Fibroblast of villous mesenchyme (primary cell): ENCODE data around the gene WFDC5. TPM values are rescaled to one million over a fixed set of nuclear protein-coding genes. Genes with fewer than 3 reads are reported as not detected.
"Not testable (repeated sequence)": the region's sequence is repeated elsewhere in the genome, so short reads cannot be mapped to it uniquely, and the experiment has no call there.

Experiments used
- DNase-seq: peaks from one replicate; pipeline ENCODE4 v3.0.0-alpha.2; 2010; ENCODE audit warnings: low read depth
- H3K4me3 ChIP-seq: 2 replicates; pipeline ENCODE4 v1.5.1; 2011; ENCODE audit warnings: low read depth, mild to moderate bottlenecking, low read length
- total RNA-seq: library from RNA; depleted of rRNA; stranded (reverse); fragments of >200 nt; gene quantifications from 2 replicates; pipeline ENCODE4 v1.2.3, GENCODE V29; 2012
- TF ChIP-seq, protein P1 (sequence below): IDR thresholded peaks from 2 replicates; pipeline ENCODE4 v1.5.1; 2012; ENCODE audit warnings: low read depth, mild to moderate bottlenecking, low read length; ENCODE audit not compliant: insufficient read depth

WFDC5 gene
- total RNA-seq, 1 donor = not detected

DNA sequence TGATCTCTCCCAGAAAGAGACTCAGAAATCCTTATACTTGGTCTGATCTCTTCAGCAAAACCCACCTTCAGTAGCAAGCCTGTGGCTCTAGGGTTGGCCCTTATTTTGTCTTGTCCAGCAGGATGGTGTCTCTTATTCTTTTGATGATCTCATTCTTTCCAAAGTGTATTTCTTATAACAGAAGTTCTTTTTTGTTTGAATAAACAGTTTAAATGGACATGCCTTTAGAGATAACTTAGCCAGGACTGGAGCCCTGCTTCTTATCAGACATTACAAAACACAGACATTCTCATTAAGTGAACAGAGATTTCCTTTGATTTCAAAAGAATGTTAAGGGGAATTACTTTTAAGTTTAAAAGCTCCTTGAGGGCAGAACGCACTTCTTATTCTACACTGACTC lies 45.7 kb downstream of the WFDC5 start:
- no peak overlapping the region for H3K4me3 ChIP-seq
- TF ChIP-seq, protein P1, sequence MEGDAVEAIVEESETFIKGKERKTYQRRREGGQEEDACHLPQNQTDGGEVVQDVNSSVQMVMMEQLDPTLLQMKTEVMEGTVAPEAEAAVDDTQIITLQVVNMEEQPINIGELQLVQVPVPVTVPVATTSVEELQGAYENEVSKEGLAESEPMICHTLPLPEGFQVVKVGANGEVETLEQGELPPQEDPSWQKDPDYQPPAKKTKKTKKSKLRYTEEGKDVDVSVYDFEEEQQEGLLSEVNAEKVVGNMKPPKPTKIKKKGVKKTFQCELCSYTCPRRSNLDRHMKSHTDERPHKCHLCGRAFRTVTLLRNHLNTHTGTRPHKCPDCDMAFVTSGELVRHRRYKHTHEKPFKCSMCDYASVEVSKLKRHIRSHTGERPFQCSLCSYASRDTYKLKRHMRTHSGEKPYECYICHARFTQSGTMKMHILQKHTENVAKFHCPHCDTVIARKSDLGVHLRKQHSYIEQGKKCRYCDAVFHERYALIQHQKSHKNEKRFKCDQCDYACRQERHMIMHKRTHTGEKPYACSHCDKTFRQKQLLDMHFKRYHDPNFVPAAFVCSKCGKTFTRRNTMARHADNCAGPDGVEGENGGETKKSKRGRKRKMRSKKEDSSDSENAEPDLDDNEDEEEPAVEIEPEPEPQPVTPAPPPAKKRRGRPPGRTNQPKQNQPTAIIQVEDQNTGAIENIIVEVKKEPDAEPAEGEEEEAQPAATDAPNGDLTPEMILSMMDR = no peak
- peak; percentile 77 for DNase-seq

DNA sequence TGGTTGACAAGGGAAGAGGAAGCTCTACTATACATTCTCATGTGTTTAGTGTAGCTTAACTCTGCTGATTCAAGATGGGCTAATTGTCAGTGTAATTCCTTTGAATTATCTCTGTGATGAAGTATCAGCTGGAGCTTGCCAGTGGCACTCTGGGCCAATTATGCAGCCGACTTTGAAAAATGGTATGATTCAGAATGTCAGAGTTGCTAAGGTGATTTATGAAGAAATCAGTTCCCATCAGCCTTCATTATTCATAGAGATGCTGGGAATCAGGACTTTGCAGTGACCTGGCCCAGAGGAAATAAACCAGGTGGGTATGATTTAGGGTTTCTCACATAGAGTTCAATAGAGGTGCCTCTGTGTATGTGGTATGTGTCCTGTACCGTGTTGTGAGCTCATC lies 47.4 kb downstream of the WFDC5 start:
- no peak overlapping the region for H3K4me3 ChIP-seq
- no peak for DNase-seq
- TF ChIP-seq, protein P1 = no peak

DNA sequence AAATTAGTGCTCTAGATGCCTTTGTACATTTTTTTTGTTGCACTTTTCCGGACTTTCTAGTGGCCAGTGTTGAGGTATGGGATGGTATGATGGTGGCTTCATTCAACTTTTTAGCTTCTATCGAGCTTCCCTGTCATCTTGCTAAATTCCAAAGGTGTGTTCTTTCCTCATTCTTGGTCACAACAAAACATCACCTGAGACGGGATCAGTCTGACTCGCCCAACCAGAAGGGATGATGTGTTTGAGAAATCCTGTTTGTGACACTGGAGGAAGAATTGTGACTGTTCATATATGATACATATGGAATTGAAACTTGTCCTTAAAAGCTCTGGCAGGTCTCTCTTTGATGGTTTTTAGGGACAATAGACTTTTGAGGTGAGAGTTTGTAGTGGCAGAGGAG lies 47.9 kb downstream of the WFDC5 start:
- no peak for DNase-seq
- no peak overlapping the region for H3K4me3 ChIP-seq
- TF ChIP-seq, protein P1 = no peak

DNA sequence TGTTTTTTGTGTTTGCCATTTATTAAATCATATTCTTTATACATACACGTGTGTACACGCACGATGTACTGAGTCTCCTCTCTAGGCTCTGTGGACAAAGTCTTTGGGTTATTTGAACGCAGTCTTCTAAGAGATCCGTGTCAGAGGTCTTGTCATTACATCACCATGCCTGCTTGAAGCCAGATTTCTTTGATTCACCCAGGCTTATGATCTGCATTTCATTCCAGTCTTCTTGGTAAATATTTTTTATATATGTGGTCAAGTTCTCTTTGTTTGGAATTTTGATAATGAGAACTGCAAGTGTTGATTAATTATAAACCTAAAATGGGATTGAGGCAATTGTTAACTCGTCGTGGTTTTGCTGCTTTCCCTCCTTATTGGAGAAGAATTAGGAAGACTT lies 48.6 kb downstream of the WFDC5 start:
- no peak overlapping the region for H3K4me3 ChIP-seq
- TF ChIP-seq, protein P1 = no peak
- DNase-seq = peak; percentile 32

DNA sequence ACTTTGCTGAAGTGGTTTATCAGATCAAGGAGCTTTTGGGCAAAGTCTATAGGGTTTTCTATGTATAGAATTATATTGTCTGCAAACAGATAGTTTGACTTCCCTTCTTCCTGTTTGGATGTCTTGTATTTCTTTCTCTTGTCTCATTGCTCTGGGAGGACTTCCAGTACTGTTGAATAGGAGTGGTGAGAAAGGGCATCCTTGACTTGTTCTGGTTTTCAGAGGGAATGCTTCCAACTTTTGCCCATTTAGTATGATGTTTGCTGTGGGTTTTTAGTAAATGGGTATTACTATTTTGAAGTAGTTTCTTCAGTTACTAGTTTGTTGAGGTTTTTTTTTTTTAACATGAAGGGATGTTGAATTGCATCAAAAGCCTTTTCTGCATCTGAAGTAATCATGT lies 50.2 kb downstream of the WFDC5 start:
- H3K4me3 ChIP-seq = no peak overlapping the region
- TF ChIP-seq, protein P1 = no peak
- DNase-seq = no peak

DNA sequence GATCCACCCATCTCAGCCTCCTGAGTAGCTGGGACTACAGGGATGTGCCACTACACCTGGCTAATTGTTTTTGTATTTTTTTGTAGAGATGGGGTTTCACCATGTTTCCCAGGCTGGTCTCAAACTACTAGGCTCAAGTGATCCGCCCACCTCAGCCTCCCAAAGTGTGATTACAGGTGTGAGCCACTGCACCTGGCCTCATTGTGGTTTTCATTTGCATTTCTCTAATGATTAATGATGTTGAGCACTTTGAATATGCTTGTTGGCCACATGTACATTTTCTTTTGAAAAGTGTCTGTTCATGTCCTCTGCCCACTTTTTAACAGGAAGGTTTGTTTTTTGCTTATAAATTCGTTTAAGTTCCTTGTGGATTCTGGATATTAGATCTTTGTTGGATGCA lies 51.9 kb downstream of the WFDC5 start:
- DNase-seq = not testable (repeated sequence)

DNA sequence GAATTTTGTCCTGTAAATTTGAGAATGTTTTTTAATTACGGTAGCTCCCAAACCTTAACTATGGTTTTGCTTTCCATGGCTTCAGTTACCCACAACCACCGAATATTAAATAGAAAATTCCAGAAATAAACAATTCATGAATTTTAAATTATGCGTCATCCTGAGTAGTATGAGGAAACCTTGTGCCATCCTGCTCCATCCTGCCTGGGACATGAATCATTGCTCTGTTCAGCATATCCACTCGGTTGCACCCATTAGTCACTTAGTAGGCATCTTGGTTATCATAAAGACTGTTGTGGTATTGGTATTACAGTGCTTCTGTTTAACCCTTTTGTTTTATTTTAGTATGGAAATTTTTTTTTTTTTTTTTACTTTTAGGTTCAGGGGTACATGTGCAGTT lies 53.7 kb downstream of the WFDC5 start:
- no peak overlapping the region for H3K4me3 ChIP-seq
- peak; percentile 80 for DNase-seq
- TF ChIP-seq, protein P1 = no peak

More for the DNA sequence above, 51.9 kb downstream of the WFDC5 start:
- H3K4me3 ChIP-seq = not testable (repeated sequence)
